CD14-positive monocyte (primary cell): ENCODE measurements around the gene PAEP. TPM values are rescaled to one million over a fixed set of nuclear protein-coding genes. Genes with fewer than 3 reads are reported as not detected.

Experiments
- DNase-seq, 3 donors: peaks; one replicate each; pipeline ENCODE4 v3.0.0-alpha.2; 2011 to 2022
- H2AFZ ChIP-seq: 2 replicates; pipeline ENCODE4 v1.6.0; 2012; ENCODE audit warnings: mild to moderate bottlenecking, low read depth, low read length, inconsistent platforms; ENCODE audit not compliant: insufficient read depth, poor library complexity, severe bottlenecking
- H3K27ac ChIP-seq, 2 donors: 1 replicate in 1 of 2; 2 replicates in 1 of 2; pipeline ENCODE4 v1.5.1; 2012 to 2013; ENCODE audit warnings: low read length in 2 of 2, control low read depth in 1 of 2, inconsistent platforms in 1 of 2, low read depth in 1 of 2, mild to moderate bottlenecking in 1 of 2
- H3K27me3 ChIP-seq, 2 donors: one replicate each; pipeline versions ENCODE4 v1.6.0 to v1.6.1; 2011 to 2013; ENCODE audit warnings: low read length in 2 of 2; ENCODE audit not compliant: control insufficient read depth in 2 of 2, insufficient read depth in 2 of 2
- H3K36me3 ChIP-seq, 2 donors: replicated peaks in 1 of 2; 1 replicate in 1 of 2; 2 replicates in 1 of 2; pipeline versions ENCODE4 v1.5.1 to v1.6.1; 2012 to 2013; ENCODE audit warnings: low read length in 2 of 2, control low read depth in 1 of 2, inconsistent platforms in 1 of 2, mild to moderate bottlenecking in 1 of 2; ENCODE audit not compliant: insufficient read depth in 2 of 2, control insufficient read depth in 1 of 2
- H3K4me1 ChIP-seq, 2 donors: 1 replicate in 1 of 2; 2 replicates in 1 of 2; pipeline versions ENCODE4 v1.5.1 to v1.6.1; 2012 to 2013; ENCODE audit warnings: low read length in 2 of 2, control low read depth in 1 of 2, inconsistent platforms in 1 of 2, mild to moderate bottlenecking in 1 of 2, moderate library complexity in 1 of 2; ENCODE audit not compliant: insufficient read depth in 2 of 2, control insufficient read depth in 1 of 2
- H3K4me2 ChIP-seq: replicated peaks from 2 replicates; pipeline ENCODE3; 2012; ENCODE audit warnings: low read length, moderate library complexity, mild to moderate bottlenecking; ENCODE audit not compliant: poor library complexity, severe bottlenecking; ENCODE audit errors: extremely low read depth
- H3K4me3 ChIP-seq, 3 experiments: fragments of 200-600 bp in 1 of 3; sonication (generic) in 1 of 3; replicated peaks in 1 of 3; 1 replicate in 2 of 3; 2 replicates in 1 of 3; pipeline ENCODE4 v1.5.1; 2011 to 2013; ENCODE audit warnings: low read length in 3 of 3, mild to moderate bottlenecking in 3 of 3, control low read depth in 2 of 3, low read depth in 2 of 3, inconsistent platforms in 1 of 3, moderate library complexity in 1 of 3
- H3K79me2 ChIP-seq: 2 replicates; pipeline ENCODE4 v1.6.0; 2012; ENCODE audit warnings: mild to moderate bottlenecking, control low read depth, inconsistent platforms, low read length, moderate library complexity; ENCODE audit not compliant: insufficient read depth
- H3K9ac ChIP-seq: 2 replicates; pipeline ENCODE4 v1.6.0; 2017; ENCODE audit warnings: low read length, mild to moderate bottlenecking; ENCODE audit not compliant: insufficient read depth, poor library complexity, severe bottlenecking
- H3K9me3 ChIP-seq, 2 donors: replicated peaks in 1 of 2; 1 replicate in 1 of 2; 2 replicates in 1 of 2; pipeline versions ENCODE4 v1.5.1 to v1.6.1; 2012 to 2013; ENCODE audit warnings: low read length in 2 of 2, control low read depth in 1 of 2; ENCODE audit not compliant: control insufficient read depth in 1 of 2, insufficient read depth in 1 of 2
- H4K20me1 ChIP-seq: 2 replicates; pipeline ENCODE4 v1.6.0; 2012; ENCODE audit warnings: mild to moderate bottlenecking, low read length, control low read depth, moderate library complexity; ENCODE audit not compliant: insufficient read depth
- H3K27ac Mint-ChIP-seq, 7 donors: one replicate each; pipeline ENCODE4 v1.8.0; 2020; ENCODE audit warnings: mild to moderate bottlenecking in 7 of 7, mixed read lengths in 7 of 7, moderate library complexity in 6 of 7, inconsistent platforms in 2 of 7
- H3K27me3 Mint-ChIP-seq, 3 donors: one replicate each; pipeline ENCODE4 v1.8.0; 2021 to 2022; ENCODE audit warnings: low read depth in 3 of 3, mild to moderate bottlenecking in 3 of 3, mixed read lengths in 3 of 3, moderate library complexity in 3 of 3, inconsistent platforms in 1 of 3
- H3K36me3 Mint-ChIP-seq, 2 donors: one replicate each; pipeline ENCODE4 v1.8.0; 2020; ENCODE audit warnings: mixed read lengths in 2 of 2, inconsistent platforms in 1 of 2, mild to moderate bottlenecking in 1 of 2
- H3K4me1 Mint-ChIP-seq: one replicate; pipeline ENCODE4 v1.8.0; 2020; ENCODE audit warnings: mild to moderate bottlenecking, mixed read lengths
- H3K4me3 Mint-ChIP-seq, 2 donors: one replicate each; pipeline ENCODE4 v1.8.0; 2020; ENCODE audit warnings: mild to moderate bottlenecking in 2 of 2, mixed read lengths in 2 of 2, moderate library complexity in 1 of 2
- H3K9me3 Mint-ChIP-seq, 7 donors: one replicate each; pipeline ENCODE4 v1.8.0; 2020 to 2022; ENCODE audit warnings: mixed read lengths in 7 of 7, mild to moderate bottlenecking in 6 of 7, moderate library complexity in 6 of 7, inconsistent platforms in 2 of 7
- CTCF ChIP-seq: fragments of 200-600 bp; IDR thresholded peaks from one replicate; pipeline ENCODE4 v1.8.0; 2022; ENCODE audit warnings: antibody characterized with exemption, mild to moderate bottlenecking
- WGBS: methylation state at CpG from one replicate; pipeline ENCODE4 v1.1.5; 2013; ENCODE audit warnings: missing lambda C conversion rate; ENCODE audit not compliant: insufficient coverage; 5-methylcytosine and 5-hydroxymethylcytosine counted together
- intact Hi-C, 2 donors: fragments of 100-400 bp; cut with micrococcal nuclease; formaldehyde crosslinking; loops; one replicate each; pipeline versions ENCODE4 v1.15.0 to v1.15.1; 2023
- polyA plus RNA-seq, 3 donors: library from polyadenylated mRNA; depleted of rRNA in 1 of 3; unstranded in 2 of 3; stranded (reverse) in 1 of 3; fragments of 300-500 nt in 2 of 3; fragments of >200 nt in 1 of 3; fragmentation: Illumina TruSeq in 2 of 3; gene quantifications; 1 replicate in 2 of 3; 2 replicates in 1 of 3; pipeline ENCODE4 v1.2.3, GENCODE V29; 2012 to 2021

The PAEP gene
- polyA plus RNA-seq, 3 donors = not detected

GRCh38 chr9:135575995-135576631, 14.6 kb downstream of the PAEP start:
- H4K20me1 ChIP-seq = no peaks in the 10 kb centered on the region
- H3K4me3 Mint-ChIP-seq = no peak overlapping the region
- H3K4me3 ChIP-seq = no peak overlapping the region
- H3K9me3 Mint-ChIP-seq = peaks cover 0 to 3% (median 0%) of the 10 kb centered on the region in 7 donors
- H3K36me3 ChIP-seq = no peaks in the 10 kb centered on the region
- no peak overlapping the region for H3K9ac ChIP-seq
- no peaks in the 10 kb centered on the region for H3K27me3 ChIP-seq
- H3K4me1 ChIP-seq = no peaks in the 10 kb centered on the region
- no peak overlapping the region for H3K27ac Mint-ChIP-seq
- no peaks in the 10 kb centered on the region for H3K4me1 Mint-ChIP-seq
- no peak overlapping the region for H3K4me2 ChIP-seq
- 80% methylated on average over 18 of the region's 22 CpGs for WGBS
- no peaks in the 10 kb centered on the region for H3K36me3 Mint-ChIP-seq
- no peak overlapping the region for H2AFZ ChIP-seq
- H3K27ac ChIP-seq = no peak overlapping the region
- H3K27me3 Mint-ChIP-seq = peaks cover 0 to 2% (median 0%) of the 10 kb centered on the region in 3 donors
- no peaks in the 10 kb centered on the region for H3K9me3 ChIP-seq
- H3K79me2 ChIP-seq = no peaks in the 10 kb centered on the region
- intact Hi-C loops = no loop called here
- TF ChIP-seq CTCF = no peak
- no peak for DNase-seq

- Mint-ChIP-seq H3K36me3 (no peaks in the 10 kb centered on the region), H3K9me3 (peaks cover 0 to 3% (median 0%) of the 10 kb centered on the region in 7 donors), H3K27ac (no peak overlapping the region), H3K4me3 (no peak overlapping the region), H3K27me3 (peaks cover 0 to 2% (median 0%) of the 10 kb centered on the region in 3 donors), H3K4me1 (no peaks in the 10 kb centered on the region)
- TF ChIP-seq CTCF = no peak
- H3K4me1 ChIP-seq = no peaks in the 10 kb centered on the region
- H2AFZ ChIP-seq = no peak overlapping the region
- DNase-seq = no peak
- no peaks in the 10 kb centered on the region for H3K79me2 ChIP-seq
- intact Hi-C loops = no loop called here
- H3K9me3 ChIP-seq = no peaks in the 10 kb centered on the region
- H3K4me3 ChIP-seq = no peak overlapping the region
- no peaks in the 10 kb centered on the region for H3K36me3 ChIP-seq
- H3K4me2 ChIP-seq = no peak overlapping the region
- H4K20me1 ChIP-seq = no peaks in the 10 kb centered on the region
- WGBS = 82% methylated on average over 5 of the region's 10 CpGs
- no peaks in the 10 kb centered on the region for H3K27me3 ChIP-seq
- H3K27ac ChIP-seq = no peak overlapping the region
- no peak overlapping the region for H3K9ac ChIP-seq
These were observed 15.7 kb downstream of the PAEP start for GRCh38 chr9:135577256-135577655.
